Uterus (tissue), 2 donors: Measurements from ENCODE around the gene OBSCN.

ENCODE experiments used
- CTCF ChIP-seq, 4 experiments: fragments of 200-600 bp in 2 of 4; fragments of 450-650 bp in 2 of 4; sonication (generic) in 2 of 4; IDR thresholded peaks; one replicate each; pipeline ENCODE4 v1.5.1; 2016 to 2019; ENCODE audit warnings: antibody characterized with exemption in 4 of 4, mild to moderate bottlenecking in 2 of 4, moderate library complexity in 1 of 4
- POLR2A ChIP-seq, 2 donors: fragments of 450-650 bp; IDR thresholded peaks; one replicate each; pipeline ENCODE4 v1.6.1; 2016; ENCODE audit warnings: antibody characterized with exemption in 2 of 2, mild to moderate bottlenecking in 1 of 2, moderate library complexity in 1 of 2

- TF ChIP-seq CTCF (IDR thresholded peaks at IDR 0.05): no peak
- TF ChIP-seq POLR2A (IDR thresholded peaks at IDR 0.05): no peak
Observed at GRCh38 chr1:228339766-228340685, 132.2 kb downstream of the OBSCN start.
